IPS-11a (cell line): ENCODE measurements around the gene CXCR1.
"Not testable (repeated sequence)": the region's sequence is repeated elsewhere in the genome, so short reads cannot be mapped to it uniquely, and the experiment has no call there.

Source experiments
- H3K4me3 ChIP-seq: one replicate; pipeline ENCODE4 v1.5.1; 2013; ENCODE audit warnings: low read depth, low read length, control low read depth

The CXCR1 gene

GRCh38 chr2:218166791-218167190 lies at the start of gene CXCR1:
Gene CXCR1 (minus strand): TSS chr2:218166962. CDS start chr2:218165211, 1,751 bp downstream.
- H3K4me3 ChIP-seq, result no peak within 1 kb of the TSS

- peak overlapping the region; percentile 94 for H3K4me3 ChIP-seq
Measured at GRCh38 chr2:218216336-218216673, 49.5 kb upstream of the CXCR1 start.

- H3K4me3 ChIP-seq, result no peak overlapping the region
Measured at GRCh38 chr2:218214116-218214515, 47.4 kb upstream of the CXCR1 start.

GRCh38 chr2:218209078-218209477 lies 42.3 kb upstream of the CXCR1 start:
- H3K4me3 ChIP-seq, result no peak overlapping the region

- no peak overlapping the region for H3K4me3 ChIP-seq
Measured at GRCh38 chr2:218202266-218202665, 35.5 kb upstream of the CXCR1 start.

- H3K4me3 ChIP-seq, result no peak overlapping the region
Measured at GRCh38 chr2:218196974-218197373, 30.2 kb upstream of the CXCR1 start.

- H3K4me3 ChIP-seq, result no peak overlapping the region
Measured at GRCh38 chr2:218194880-218195279, 28.1 kb upstream of the CXCR1 start.

GRCh38 chr2:218193701-218194100 lies 26.9 kb upstream of the CXCR1 start:
- H3K4me3 ChIP-seq, result no peak overlapping the region

- no peak overlapping the region for H3K4me3 ChIP-seq
Measured at GRCh38 chr2:218192902-218193430, 26.2 kb upstream of the CXCR1 start.

- no peak overlapping the region for H3K4me3 ChIP-seq
Measured at GRCh38 chr2:218188528-218188927, 21.8 kb upstream of the CXCR1 start.

- no peak overlapping the region for H3K4me3 ChIP-seq
Measured at GRCh38 chr2:218187296-218188015, 20.7 kb upstream of the CXCR1 start.

GRCh38 chr2:218186876-218187275 lies 20.1 kb upstream of the CXCR1 start:
- H3K4me3 ChIP-seq, result no peak overlapping the region

GRCh38 chr2:218186355-218186766 lies 19.6 kb upstream of the CXCR1 start:
- H3K4me3 ChIP-seq, result no peak overlapping the region

GRCh38 chr2:218184331-218184730 lies 17.6 kb upstream of the CXCR1 start:
- no peak overlapping the region for H3K4me3 ChIP-seq

GRCh38 chr2:218180467-218181114 lies 13.8 kb upstream of the CXCR1 start:
- H3K4me3 ChIP-seq, result no peak overlapping the region

GRCh38 chr2:218179782-218180181 lies 13.0 kb upstream of the CXCR1 start:
- no peak overlapping the region for H3K4me3 ChIP-seq

GRCh38 chr2:218172845-218173244 lies 6.1 kb upstream of the CXCR1 start:
- no peak overlapping the region for H3K4me3 ChIP-seq

GRCh38 chr2:218171744-218172143 lies 5.0 kb upstream of the CXCR1 start:
- not testable (repeated sequence) for H3K4me3 ChIP-seq

GRCh38 chr2:218169757-218170546 lies 3.2 kb upstream of the CXCR1 start:
- no peak overlapping the region for H3K4me3 ChIP-seq

- H3K4me3 ChIP-seq, result no peak overlapping the region
Measured at GRCh38 chr2:218168635-218169462, 2.1 kb upstream of the CXCR1 start.

GRCh38 chr2:218168016-218168415 lies 1.3 kb upstream of the CXCR1 start:
- H3K4me3 ChIP-seq, result no peak overlapping the region
